B cell (primary cell): ENCODE data around the gene TPI1.

Experiments used
- EZH2 ChIP-seq: IDR thresholded peaks from 2 replicates; pipeline ENCODE4 v1.6.1; 2012; ENCODE audit warnings: borderline replicate concordance, low read depth, mild to moderate bottlenecking, moderate library complexity, low read length; ENCODE audit not compliant: insufficient read depth, poor library complexity, severe bottlenecking
- TF ChIP-seq, protein P1 (sequence below): fragments of 200-600 bp; IDR thresholded peaks from one replicate; pipeline ENCODE4 v1.8.0; 2022; ENCODE audit warnings: antibody characterized with exemption, mild to moderate bottlenecking

DNA sequence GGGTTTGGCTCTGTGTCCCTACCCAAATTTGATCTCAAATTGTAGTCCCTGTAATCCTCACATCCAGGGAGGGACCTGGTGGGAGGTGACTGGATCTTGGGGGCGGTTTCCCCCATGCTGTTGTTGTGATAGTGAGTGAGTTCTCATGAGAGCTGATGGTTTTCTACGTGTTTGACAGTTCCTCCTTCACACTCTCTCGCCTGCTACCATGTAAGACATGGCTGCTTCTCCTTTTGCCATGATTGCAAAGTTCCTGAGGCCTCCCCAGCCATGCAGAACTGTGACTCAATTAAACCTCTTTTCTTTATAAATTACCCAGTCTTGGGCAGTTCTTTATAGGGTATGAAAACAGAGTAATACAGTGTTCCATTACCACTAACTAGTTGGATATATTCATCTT, 27.0 kb downstream of the TPI1 start:
- TF ChIP-seq, protein P1, sequence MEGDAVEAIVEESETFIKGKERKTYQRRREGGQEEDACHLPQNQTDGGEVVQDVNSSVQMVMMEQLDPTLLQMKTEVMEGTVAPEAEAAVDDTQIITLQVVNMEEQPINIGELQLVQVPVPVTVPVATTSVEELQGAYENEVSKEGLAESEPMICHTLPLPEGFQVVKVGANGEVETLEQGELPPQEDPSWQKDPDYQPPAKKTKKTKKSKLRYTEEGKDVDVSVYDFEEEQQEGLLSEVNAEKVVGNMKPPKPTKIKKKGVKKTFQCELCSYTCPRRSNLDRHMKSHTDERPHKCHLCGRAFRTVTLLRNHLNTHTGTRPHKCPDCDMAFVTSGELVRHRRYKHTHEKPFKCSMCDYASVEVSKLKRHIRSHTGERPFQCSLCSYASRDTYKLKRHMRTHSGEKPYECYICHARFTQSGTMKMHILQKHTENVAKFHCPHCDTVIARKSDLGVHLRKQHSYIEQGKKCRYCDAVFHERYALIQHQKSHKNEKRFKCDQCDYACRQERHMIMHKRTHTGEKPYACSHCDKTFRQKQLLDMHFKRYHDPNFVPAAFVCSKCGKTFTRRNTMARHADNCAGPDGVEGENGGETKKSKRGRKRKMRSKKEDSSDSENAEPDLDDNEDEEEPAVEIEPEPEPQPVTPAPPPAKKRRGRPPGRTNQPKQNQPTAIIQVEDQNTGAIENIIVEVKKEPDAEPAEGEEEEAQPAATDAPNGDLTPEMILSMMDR, result no peak
- TF ChIP-seq EZH2, result no peak
